Lower leg skin (tissue), 4 donors: ENCODE measurements around the gene SLC22A3. TPM values are rescaled to one million over a fixed set of nuclear protein-coding genes. Genes with fewer than 3 reads are reported as not detected.

Source experiments
- DNase-seq, 2 donors: peaks; one replicate each; pipeline ENCODE4 v3.0.0-alpha.2; 2019; ENCODE audit warnings: low spot score in 2 of 2
- H3K4me3 ChIP-seq: fragments of 200-600 bp; sonication (generic); 2 replicates; pipeline ENCODE4 v1.5.1; 2017; ENCODE audit warnings: mild to moderate bottlenecking, low read depth; ENCODE audit not compliant: poor library complexity, severe bottlenecking
- CTCF ChIP-seq, 3 donors: fragments of 450-650 bp; IDR thresholded peaks; one replicate each; pipeline ENCODE4 v1.5.1; 2016; ENCODE audit warnings: antibody characterized with exemption in 3 of 3, mild to moderate bottlenecking in 3 of 3, moderate library complexity in 2 of 3
- POLR2A ChIP-seq, 2 donors: fragments of 450-650 bp; IDR thresholded peaks; one replicate each; pipeline ENCODE4 v1.6.1; 2016 to 2017; ENCODE audit warnings: antibody characterized with exemption in 2 of 2, mild to moderate bottlenecking in 1 of 2, moderate library complexity in 1 of 2
- WGBS, 2 donors: methylation state at CpG; one replicate each; pipeline ENCODE4 v1.1.5; 2018; 5-methylcytosine and 5-hydroxymethylcytosine counted together
- intact Hi-C: fragments of 100-400 bp; cut with DNase I; formaldehyde crosslinking; loops from one replicate; pipeline ENCODE4 v1.15.0; 2023; ENCODE audit warnings: low total_unique reads
- total RNA-seq, 4 donors: library from RNA; depleted of rRNA; stranded (reverse); fragments of >200 nt; gene quantifications; one replicate each; pipeline ENCODE4 v1.1.0, GENCODE V29; 2016

Gene SLC22A3
- total RNA-seq, 4 donors from 2014 or later, result 10.4 to 15.7 (median 12.3) TPM

- peak in 1 of 2 donors; percentile 49 for DNase-seq
- WGBS, 2 donors, result 34 to 45% methylated on average over 5 of the region's 5 CpGs
- no peak overlapping the region for H3K4me3 ChIP-seq
- TF ChIP-seq CTCF (IDR thresholded peaks at IDR 0.05) (no peak), POLR2A (IDR thresholded peaks at IDR 0.05) (no peak)
- intact Hi-C loops, result no loop called here
These were observed 30.0 kb downstream of the SLC22A3 start for GRCh38 chr6:160378218-160378617.

- H3K4me3 ChIP-seq, result no peak overlapping the region
- 39 to 41% methylated on average over 4 of the region's 4 CpGs for WGBS, 2 donors
- DNase-seq, result no peak
- intact Hi-C loops, result no loop called here
- no peak for TF ChIP-seq POLR2A (IDR thresholded peaks at IDR 0.05)
- no peak for TF ChIP-seq CTCF (IDR thresholded peaks at IDR 0.05)
These were observed 30.7 kb downstream of the SLC22A3 start for GRCh38 chr6:160378882-160379281.

- no peak for DNase-seq
- intact Hi-C loops, result no loop called here
- no peak overlapping the region for H3K4me3 ChIP-seq
- TF ChIP-seq POLR2A (IDR thresholded peaks at IDR 0.05) (no peak), CTCF (IDR thresholded peaks at IDR 0.05) (no peak)
These were observed 31.3 kb downstream of the SLC22A3 start for GRCh38 chr6:160379466-160379865.

GRCh38 chr6:160382946-160383345 lies 34.8 kb downstream of the SLC22A3 start:
- no peak overlapping the region for H3K4me3 ChIP-seq
- DNase-seq, result no peak
- 69 to 72% methylated on average over 1 of the region's 1 CpG for WGBS, 2 donors
- TF ChIP-seq CTCF (IDR thresholded peaks at IDR 0.05) (no peak), POLR2A (IDR thresholded peaks at IDR 0.05) (no peak)
- intact Hi-C loops, result no loop called here

GRCh38 chr6:160386869-160387530 lies 38.8 kb downstream of the SLC22A3 start:
- no peak overlapping the region for H3K4me3 ChIP-seq
- intact Hi-C loops, result no loop called here
- no peak for TF ChIP-seq POLR2A (IDR thresholded peaks at IDR 0.05)
- no peak for TF ChIP-seq CTCF (IDR thresholded peaks at IDR 0.05)
- DNase-seq, result peak in 1 of 2 donors; percentile 75
- 45 to 61% methylated on average over 4 to 5 of the region's 5 CpGs for WGBS, 2 donors
